Gastrocnemius medialis (tissue), 4 donors: Measurements from ENCODE around the gene MARK3.

Experiments
- CTCF ChIP-seq, 5 experiments: fragments of 450-650 bp in 3 of 5; fragments of 200-600 bp in 2 of 5; sonication (generic) in 2 of 5; IDR thresholded peaks in 4 of 5; conservative IDR thresholded peaks in 1 of 5; 1 replicate in 4 of 5; 2 replicates in 1 of 5; pipeline ENCODE4 v1.5.1; 2016 to 2019; ENCODE audit warnings: antibody characterized with exemption in 5 of 5, mild to moderate bottlenecking in 3 of 5, moderate library complexity in 3 of 5
- POLR2A ChIP-seq, 2 donors: fragments of 450-650 bp; IDR thresholded peaks; one replicate each; pipeline ENCODE4 v1.6.1; 2017; ENCODE audit warnings: antibody characterized with exemption in 2 of 2, mild to moderate bottlenecking in 2 of 2, moderate library complexity in 2 of 2

GRCh38 chr14:103433916-103434563 lies 48.8 kb downstream of the MARK3 start:
- no peak for TF ChIP-seq CTCF (IDR thresholded peaks at IDR 0.05 in 4 of 5, conservative IDR thresholded peaks at IDR 0.05 in 1 of 5)
- TF ChIP-seq POLR2A (IDR thresholded peaks at IDR 0.05): no peak
